Measurements from ENCODE around the gene SLC7A6OS. TPM values are rescaled to one million over a fixed set of nuclear protein-coding genes. Genes with fewer than 3 reads are reported as not detected.

The SLC7A6OS gene
- total RNA-seq, 2 experiments from 2014 or later, result 25.9 to 28.6 TPM

GRCh38 chr16:68282064-68282452, 28.7 kb downstream of the SLC7A6OS start:
- CTCF ChIA-PET, result interaction anchor here (1.2 kb wide), 1 partner anchor 10 kb away, joined by 3 read pairs; no protein-coding TSS in a partner anchor
- Mint-ChIP-seq H3K9me3 (no peaks in the 10 kb centered on the region), H3K36me3 (ENCODE audit: low read depth) (peaks cover 61% of the 10 kb centered on the region), H3K27me3 (no peaks in the 10 kb centered on the region), H3K4me3 (no peak overlapping the region), H3K4me1 (peaks cover 76% of the 10 kb centered on the region), H3K27ac (peak overlapping the region; percentile 88)
- DNase-seq, result no peak
- POLR2A ChIA-PET, result no interaction called here

- POLR2A ChIA-PET, result no interaction called here
- CTCF ChIA-PET, result interaction anchor here (1.2 to 2.9 kb wide), 2 partner anchors 9 to 17 kb away, joined by 3 to 22 read pairs; partner anchors contain the start of gene SLC7A6
- H3K9me3 Mint-ChIP-seq, result no peaks in the 10 kb centered on the region
These were observed 29.2 kb downstream of the SLC7A6OS start for GRCh38 chr16:68281368-68282063.

GRCh38 chr16:68279726-68280558, 30.8 kb downstream of the SLC7A6OS start:
- Mint-ChIP-seq H3K27me3 (no peaks in the 10 kb centered on the region), H3K36me3 (ENCODE audit: low read depth) (peaks cover 67% of the 10 kb centered on the region), H3K4me3 (no peak overlapping the region), H3K4me1 (peaks cover 74% of the 10 kb centered on the region), H3K27ac (peak overlapping the region; percentile 59), H3K9me3 (no peaks in the 10 kb centered on the region)
- ChIA-PET POLR2A (no interaction called here), CTCF (interaction anchor here (1.0 to 3.1 kb wide), 4 partner anchors 12 to 20 kb away, joined by 3 to 22 read pairs (median 11); partner anchors contain the start of gene SLC7A6)
- DNase-seq, result no peak

More at GRCh38 chr16:68281368-68282063, 29.2 kb downstream of the SLC7A6OS start:
- H3K27me3 Mint-ChIP-seq, result no peaks in the 10 kb centered on the region
- H3K4me3 Mint-ChIP-seq, result peak overlapping the region; percentile 10
- peaks cover 61% of the 10 kb centered on the region for H3K36me3 Mint-ChIP-seq (ENCODE audit: low read depth)
- peak; percentile 49 for DNase-seq
- H3K27ac Mint-ChIP-seq, result peak overlapping the region; percentile 88
- H3K4me1 Mint-ChIP-seq, result peaks cover 73% of the 10 kb centered on the region

- peak overlapping the region; percentile 94 for H3K27ac Mint-ChIP-seq
- H3K27me3 Mint-ChIP-seq, result no peaks in the 10 kb centered on the region
- H3K36me3 Mint-ChIP-seq (ENCODE audit: low read depth), result peaks cover 64% of the 10 kb centered on the region
- peak overlapping the region; percentile 49 for H3K4me3 Mint-ChIP-seq
- H3K4me1 Mint-ChIP-seq, result peaks cover 73% of the 10 kb centered on the region
- ChIA-PET POLR2A (interaction anchor here (0.7 to 1.0 kb wide), 2 partner anchors 13 to 1362 kb away, joined by 3 read pairs; no protein-coding TSS in a partner anchor), CTCF (interaction anchor here (1.1 to 3.6 kb wide), 4 partner anchors 12 to 21 kb away, joined by 3 to 16 read pairs (median 10); partner anchors contain the start of gene SLC7A6)
- H3K9me3 Mint-ChIP-seq, result no peaks in the 10 kb centered on the region
- no peak for DNase-seq
These were observed 34.5 kb downstream of the SLC7A6OS start for GRCh38 chr16:68276223-68276622.

- H3K36me3 Mint-ChIP-seq (ENCODE audit: low read depth), result peaks cover 63% of the 10 kb centered on the region
- peak; percentile 73 for DNase-seq
- CTCF ChIA-PET, result interaction anchor here (1.1 to 3.6 kb wide), 7 partner anchors 12 to 24 kb away, joined by 3 to 16 read pairs (median 10); partner anchors contain the start of gene SLC7A6
- peak overlapping the region; percentile 49 for H3K4me3 Mint-ChIP-seq
- POLR2A ChIA-PET, result interaction anchor here (1.0 kb wide), 1 partner anchor 14 kb away, joined by 3 read pairs; no protein-coding TSS in a partner anchor
- H3K27ac Mint-ChIP-seq, result peak overlapping the region; percentile 94
- no peaks in the 10 kb centered on the region for H3K9me3 Mint-ChIP-seq
- no peaks in the 10 kb centered on the region for H3K27me3 Mint-ChIP-seq
- H3K4me1 Mint-ChIP-seq, result peaks cover 72% of the 10 kb centered on the region
These were observed 35.0 kb downstream of the SLC7A6OS start for GRCh38 chr16:68275611-68276191.

GRCh38 chr16:68274441-68274840, 36.3 kb downstream of the SLC7A6OS start:
- H3K27ac Mint-ChIP-seq, result peak overlapping the region; percentile 94

GRCh38 chr16:68273896-68274295, 36.9 kb downstream of the SLC7A6OS start:
- ChIA-PET CTCF (interaction anchor here (1.3 to 3.6 kb wide), 6 partner anchors 10 to 26 kb away, joined by 3 to 16 read pairs (median 12); partner anchors contain the start of gene SLC7A6), POLR2A (no interaction called here)
- Mint-ChIP-seq H3K9me3 (no peaks in the 10 kb centered on the region), H3K4me3 (peak overlapping the region; percentile 66), H3K36me3 (ENCODE audit: low read depth) (peaks cover 65% of the 10 kb centered on the region), H3K27me3 (no peaks in the 10 kb centered on the region), H3K4me1 (peaks cover 76% of the 10 kb centered on the region), H3K27ac (peak overlapping the region; percentile 94)
- DNase-seq, result no peak

More at GRCh38 chr16:68274441-68274840, 36.3 kb downstream of the SLC7A6OS start:
- H3K4me1 Mint-ChIP-seq, result peaks cover 74% of the 10 kb centered on the region
- no peak overlapping the region for H3K4me3 Mint-ChIP-seq
- H3K9me3 Mint-ChIP-seq, result no peaks in the 10 kb centered on the region
- no peaks in the 10 kb centered on the region for H3K27me3 Mint-ChIP-seq
- CTCF ChIA-PET, result interaction anchor here (1.4 to 3.6 kb wide), 6 partner anchors 10 to 25 kb away, joined by 3 to 16 read pairs (median 12); partner anchors contain the start of gene SLC7A6
- no peak for DNase-seq
- POLR2A ChIA-PET, result interaction anchor here (0.7 kb wide), 1 partner anchor 15 kb away, joined by 3 read pairs; no protein-coding TSS in a partner anchor
- peaks cover 64% of the 10 kb centered on the region for H3K36me3 Mint-ChIP-seq (ENCODE audit: low read depth)

GRCh38 chr16:68273459-68273858, 37.3 kb downstream of the SLC7A6OS start:
- Mint-ChIP-seq H3K36me3 (ENCODE audit: low read depth) (peaks cover 65% of the 10 kb centered on the region), H3K27me3 (no peaks in the 10 kb centered on the region), H3K9me3 (no peaks in the 10 kb centered on the region), H3K4me3 (peak overlapping the region; percentile 66), H3K4me1 (peaks cover 79% of the 10 kb centered on the region), H3K27ac (peak overlapping the region; percentile 94)
- no peak for DNase-seq
- ChIA-PET POLR2A (no interaction called here), CTCF (interaction anchor here (1.3 to 3.3 kb wide), 5 partner anchors 10 to 26 kb away, joined by 3 to 16 read pairs (median 12); partner anchors contain the start of gene SLC7A6)

GRCh38 chr16:68272507-68273209, 38.1 kb downstream of the SLC7A6OS start:
- Mint-ChIP-seq H3K4me3 (peak overlapping the region; percentile 66), H3K27me3 (no peaks in the 10 kb centered on the region), H3K27ac (peak overlapping the region; percentile 94), H3K4me1 (peaks cover 86% of the 10 kb centered on the region), H3K36me3 (ENCODE audit: low read depth) (peaks cover 71% of the 10 kb centered on the region), H3K9me3 (no peaks in the 10 kb centered on the region)
- POLR2A ChIA-PET, result no interaction called here
- peak; percentile 69 for DNase-seq
- CTCF ChIA-PET, result interaction anchor here (1.0 to 3.3 kb wide), 7 partner anchors 9 to 56 kb away, joined by 3 to 16 read pairs (median 10); partner anchors contain the start of gene SLC7A6

GRCh38 chr16:68270353-68270752, 40.4 kb downstream of the SLC7A6OS start:
- CTCF ChIA-PET, result interaction anchor here (1.1 to 3.5 kb wide), 4 partner anchors 9 to 42 kb away, joined by 4 to 15 read pairs (median 8); no protein-coding TSS in a partner anchor
- POLR2A ChIA-PET, result no interaction called here
- Mint-ChIP-seq H3K27ac (peak overlapping the region; percentile 25), H3K4me1 (peaks cover 87% of the 10 kb centered on the region), H3K27me3 (no peaks in the 10 kb centered on the region), H3K4me3 (no peak overlapping the region), H3K9me3 (no peaks in the 10 kb centered on the region), H3K36me3 (ENCODE audit: low read depth) (peaks cover 71% of the 10 kb centered on the region)
- DNase-seq, result no peak

- ChIA-PET POLR2A (no interaction called here), CTCF (interaction anchor here (0.7 to 3.5 kb wide), 5 partner anchors 8 to 42 kb away, joined by 4 to 15 read pairs (median 7); no protein-coding TSS in a partner anchor)
- H3K4me3 Mint-ChIP-seq, result no peak overlapping the region
- H3K36me3 Mint-ChIP-seq (ENCODE audit: low read depth), result peaks cover 68% of the 10 kb centered on the region
- no peaks in the 10 kb centered on the region for H3K27me3 Mint-ChIP-seq
- DNase-seq, result no peak
- peaks cover 82% of the 10 kb centered on the region for H3K4me1 Mint-ChIP-seq
- no peaks in the 10 kb centered on the region for H3K9me3 Mint-ChIP-seq
- H3K27ac Mint-ChIP-seq, result peak overlapping the region; percentile 70
These were observed 41.0 kb downstream of the SLC7A6OS start for GRCh38 chr16:68269793-68270192.

Data from activated CD4-positive, alpha-beta T cell treated with anti-CD3 and anti-CD28 coated beads, Interleukin-2, amount 10 ng/mL, durations not matched to agents 7 days and 5 days (primary cell).